Measurements from ENCODE around the gene SYNE1.

GRCh38 chr6:152312434-152312833 is 324.7 kb downstream of the SYNE1 start:
- TF ChIP-seq CTCF (IDR thresholded peaks at IDR 0.05): no peak
- no peak for TF ChIP-seq POLR2A (IDR thresholded peaks at IDR 0.05)
